Left lung (tissue), 10 donors: ENCODE data around the gene GGN. TPM values are rescaled to one million over a fixed set of nuclear protein-coding genes. Genes with fewer than 3 reads are reported as not detected.

Source experiments
- ATAC-seq: fragments of 200-7000 bp; cut with Tn5 transposase; one replicate; pipeline ENCODE4 v1.9.1; 2020; ENCODE audit warnings: moderate library complexity
- DNase-seq, 4 donors: peaks; one replicate each; pipeline ENCODE4 v3.0.0-alpha.2; 2013 to 2020
- H3K27ac ChIP-seq, 2 donors: fragments of 200-600 bp; sonication (generic) in 1 of 2; one replicate each; pipeline versions ENCODE4 v1.5.0 to v1.8.0; 2020 to 2021
- H3K27me3 ChIP-seq, 2 donors: fragments of 200-600 bp; sonication (generic) in 1 of 2; one replicate each; pipeline versions ENCODE4 v1.5.0 to v1.8.0; 2020 to 2021
- H3K36me3 ChIP-seq, 2 donors: fragments of 200-600 bp; sonication (generic) in 1 of 2; one replicate each; pipeline versions ENCODE4 v1.5.0 to v1.8.0; 2020 to 2021
- H3K4me1 ChIP-seq, 2 donors: fragments of 200-600 bp; one replicate each; pipeline ENCODE4 v1.8.0; 2021
- H3K4me3 ChIP-seq, 2 donors: fragments of 200-600 bp; sonication (generic) in 1 of 2; one replicate each; pipeline versions ENCODE4 v1.5.0 to v1.8.0; 2020 to 2021; ENCODE audit warnings: mild to moderate bottlenecking in 1 of 2
- H3K9me3 ChIP-seq, 2 donors: fragments of 200-600 bp; sonication (generic) in 1 of 2; one replicate each; pipeline versions ENCODE4 v1.5.0 to v1.8.0; 2020 to 2021
- CTCF ChIP-seq, 2 donors: fragments of 200-600 bp; sonication (generic) in 1 of 2; IDR thresholded peaks; one replicate each; pipeline versions ENCODE4 v1.5.0 to v1.8.0; 2021; ENCODE audit warnings: antibody characterized with exemption in 2 of 2
- intact Hi-C, 2 donors: fragments of 100-400 bp; cut with DNase I; formaldehyde crosslinking; loops; one replicate each; pipeline versions ENCODE4 v1.11.2 to v1.14.2; 2022
- polyA plus RNA-seq, 6 donors: library from polyadenylated mRNA; unstranded; fragments of 120-200 nt; gene quantifications; one replicate each; pipeline ENCODE4 v1.2.1, GENCODE V29; 2013; ENCODE audit not compliant: insufficient read length in 6 of 6
- total RNA-seq, 2 donors: library from RNA; stranded (reverse); fragmentation: NEBNext Ultra II Directional; extraction: Animal tissue kit (Norgen Biotek cat#: 25700); gene quantifications; one replicate each; pipeline ENCODE4 v1.2.1, GENCODE V29; 2021
- donor health status: DM: no; HTN: yes; CAD: no.
- donor health status: DM: no; HTN: no; CAD: no.

Gene GGN
- total and polyA plus RNA-seq, 8 donors: 0.16 to 0.77 (median 0.34) TPM; not detected in 1

- H3K36me3 ChIP-seq: no peaks in the 10 kb centered on the region
- peak overlapping the region; percentile 52 to 66 for H3K4me3 ChIP-seq
- H3K27me3 ChIP-seq: no peaks in the 10 kb centered on the region
- H3K27ac ChIP-seq: peak overlapping the region; percentile 92 to 94
- no peak for TF ChIP-seq CTCF (IDR thresholded peaks at IDR 0.05)
- peak; percentile 77 to 99 (median 96) for DNase-seq
- H3K4me1 ChIP-seq: peaks cover 3 to 17% of the 10 kb centered on the region in 2 donors
- intact Hi-C loops: no loop called here
- no peaks in the 10 kb centered on the region for H3K9me3 ChIP-seq
- peak; percentile 85 for ATAC-seq
These were observed 51.0 kb downstream of the GGN start for GRCh38 chr19:38336638-38337359.

DNA sequence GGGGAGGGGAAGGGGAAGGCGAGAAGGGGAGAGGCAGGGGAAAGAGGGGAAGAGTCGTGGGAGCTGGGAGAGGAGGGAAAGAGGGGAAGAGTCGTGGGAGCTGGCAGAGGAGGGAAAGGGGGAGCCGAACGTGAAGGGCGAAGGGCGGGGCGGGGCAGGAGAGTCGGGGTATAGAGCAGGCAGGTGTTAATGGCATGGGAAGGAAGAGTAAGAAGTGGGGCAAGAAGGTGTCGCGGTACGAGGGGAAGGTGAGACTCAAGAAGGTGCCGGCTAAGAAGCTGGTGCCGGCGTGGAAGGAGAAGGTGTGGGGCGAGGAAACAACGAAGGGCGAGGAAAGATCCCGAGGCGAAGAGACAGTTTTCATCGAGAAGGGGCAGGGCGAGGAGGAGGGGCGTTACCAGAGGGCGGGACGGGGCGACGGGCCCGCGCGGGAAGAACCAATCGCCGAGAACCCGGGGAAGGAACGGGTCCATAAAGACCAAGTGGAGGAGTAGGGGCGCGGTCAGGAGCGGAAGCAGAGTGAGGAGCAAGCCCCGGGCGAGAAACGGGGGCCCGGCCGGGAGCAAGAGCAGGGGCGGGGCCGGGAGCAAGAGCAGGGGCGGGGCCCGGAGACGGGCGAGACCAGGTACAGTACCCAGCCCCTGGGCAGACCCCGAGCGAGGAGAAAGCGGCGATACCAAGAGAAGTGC is 51.7 kb downstream of the GGN start:
- no peak for TF ChIP-seq CTCF (IDR thresholded peaks at IDR 0.05)
- intact Hi-C loops: loop anchor here in 1 of 2 donors (2.0 kb wide), 1 partner anchor 95 kb away; no protein-coding TSS in a partner anchor
- no peaks in the 10 kb centered on the region for H3K36me3 ChIP-seq
- peaks cover 3 to 17% of the 10 kb centered on the region in 2 donors for H3K4me1 ChIP-seq
- no peaks in the 10 kb centered on the region for H3K9me3 ChIP-seq
- no peaks in the 10 kb centered on the region for H3K27me3 ChIP-seq
- DNase-seq (peak; percentile 89 to 99 (median 96)), ATAC-seq (peak; percentile 88)
- peak overlapping the region; percentile 52 to 66 for H3K4me3 ChIP-seq
- H3K27ac ChIP-seq: peak overlapping the region; percentile 92 to 94

Other genes starting within 250 kb of the GGN start
- gene DPF1, start 163.8 kb downstream of the GGN start, total RNA-seq: under 1 TPM; 0.39 to 0.79 TPM
- 1 to 10 TPM; 2.5 to 4.3 (median 3.4) TPM for gene DPF1, start 163.8 kb downstream of the GGN start, polyA plus RNA-seq
- gene PPP1R14A, start 131.7 kb downstream of the GGN start, total RNA-seq: 10 to 100 TPM; 40.2 to 91.3 TPM
- 10 to 100 TPM; 20.6 to 47.9 (median 32.0) TPM for gene PPP1R14A, start 131.7 kb downstream of the GGN start, polyA plus RNA-seq
- 100 to 1,000 TPM; 206 to 317 TPM for gene SPINT2, start 123.5 kb downstream of the GGN start, total RNA-seq
- 100 to 1,000 TPM; 209 to 239 (median 218) TPM for gene SPINT2, start 123.5 kb downstream of the GGN start, polyA plus RNA-seq
- gene C19orf33, start 83.8 kb downstream of the GGN start, total RNA-seq: 100 to 1,000 TPM in 1 of 2 donors, 10 to 100 TPM in 1; 63.2 to 120 TPM
- gene C19orf33, start 83.8 kb downstream of the GGN start, polyA plus RNA-seq: 10 to 100 TPM; 14.4 to 35.7 (median 23.2) TPM
- 10 to 100 TPM; 52.0 to 59.6 TPM for gene YIF1B, start 72.1 kb downstream of the GGN start, total RNA-seq
- gene YIF1B, start 72.1 kb downstream of the GGN start, polyA plus RNA-seq: 10 to 100 TPM; 27.8 to 43.6 (median 30.8) TPM
- 10 to 100 TPM; 11.8 to 12.4 TPM for gene KCNK6, start 68.2 kb downstream of the GGN start, total RNA-seq
- 1 to 10 TPM; 4.3 to 6.0 (median 4.8) TPM for gene KCNK6, start 68.2 kb downstream of the GGN start, polyA plus RNA-seq
- 1 to 10 TPM; 7.6 to 9.6 TPM for gene CATSPERG, start 52.2 kb downstream of the GGN start, total RNA-seq
- 10 to 100 TPM in 2 of 6 donors, 1 to 10 TPM in 4; 5.6 to 11.8 (median 8.7) TPM for gene CATSPERG, start 52.2 kb downstream of the GGN start, polyA plus RNA-seq
- 100 to 1,000 TPM; 140 to 173 TPM for gene PSMD8, start 13.5 kb downstream of the GGN start, total RNA-seq
- 100 to 1,000 TPM; 116 to 132 (median 126) TPM for gene PSMD8, start 13.5 kb downstream of the GGN start, polyA plus RNA-seq
- gene SPRED3, start 663 bp upstream of the GGN start, total RNA-seq: 1 to 10 TPM in 1 of 2 donors, under 1 TPM in 1; 0.93 to 1.9 TPM
- under 1 TPM; 0.27 to 0.93 (median 0.31) TPM for gene SPRED3, start 663 bp upstream of the GGN start, polyA plus RNA-seq
- gene FAM98C, start 15.1 kb upstream of the GGN start, total RNA-seq: 10 to 100 TPM; 13.8 to 17.3 TPM
- gene FAM98C, start 15.1 kb upstream of the GGN start, polyA plus RNA-seq: 10 to 100 TPM; 13.3 to 21.2 (median 19.0) TPM
- 10 to 100 TPM in 1 of 2 donors, 1 to 10 TPM in 1; 5.3 to 23.8 TPM for gene RASGRP4, start 38.2 kb upstream of the GGN start, total RNA-seq
- gene RASGRP4, start 38.2 kb upstream of the GGN start, polyA plus RNA-seq: 1 to 10 TPM; 2.0 to 3.2 (median 2.6) TPM
- 1 to 10 TPM; 3.6 to 3.9 TPM for gene RYR1, start 45.7 kb upstream of the GGN start, total RNA-seq
- gene RYR1, start 45.7 kb upstream of the GGN start, polyA plus RNA-seq: 1 to 10 TPM; 1.5 to 5.8 (median 3.5) TPM
- 10 to 100 TPM in 1 of 2 donors, 1 to 10 TPM in 1; 6.1 to 10.7 TPM for gene MAP4K1, start 229.9 kb upstream of the GGN start, total RNA-seq
- 1 to 10 TPM; 3.1 to 5.0 (median 3.9) TPM for gene MAP4K1, start 229.9 kb upstream of the GGN start, polyA plus RNA-seq
- gene EIF3K, start 231.2 kb upstream of the GGN start, total RNA-seq: 100 to 1,000 TPM; 184 to 224 TPM
- 100 to 1,000 TPM; 249 to 284 (median 276) TPM for gene EIF3K, start 231.2 kb upstream of the GGN start, polyA plus RNA-seq